GM12891 (cell line): Measurements from ENCODE around the gene ACTL7B.

Experiments used
- DNase-seq: peaks from one replicate; pipeline ENCODE4 v3.0.0; 2011; ENCODE audit warnings: low spot score; ENCODE audit not compliant: insufficient read length
- FAIRE-seq: peaks from 2 replicates; lab custom pipeline; 2011; peaks lifted over from hg19 to GRCh38; lab: Jason Lieb, UNC
- PAX5 ChIP-seq: IDR thresholded peaks from 2 replicates; pipeline ENCODE4 v1.6.1; 2011; ENCODE audit warnings: low read length, moderate library complexity, mild to moderate bottlenecking; ENCODE audit not compliant: insufficient read depth, severe bottlenecking
- POLR2A ChIP-seq: IDR thresholded peaks from 2 replicates; pipeline ENCODE4 v1.6.1; 2011; ENCODE audit warnings: low read depth, low read length, control low read depth
- POLR2AphosphoS5 ChIP-seq: IDR thresholded peaks from 2 replicates; pipeline ENCODE4 v1.6.1; 2011; ENCODE audit warnings: low read depth, low read length, control low read depth
- POU2F2 ChIP-seq: IDR thresholded peaks from 2 replicates; pipeline ENCODE4 v1.6.1; 2011; ENCODE audit warnings: low read depth, mild to moderate bottlenecking, control low read depth, low read length, moderate library complexity
- SPI1 ChIP-seq: IDR thresholded peaks from 2 replicates; pipeline ENCODE4 v1.6.1; 2011; ENCODE audit warnings: low read depth, low read length, control low read depth
- TAF1 ChIP-seq: IDR thresholded peaks from 2 replicates; pipeline ENCODE4 v1.6.1; 2011; ENCODE audit warnings: low read depth, low read length, control low read depth

Gene ACTL7B

DNA sequence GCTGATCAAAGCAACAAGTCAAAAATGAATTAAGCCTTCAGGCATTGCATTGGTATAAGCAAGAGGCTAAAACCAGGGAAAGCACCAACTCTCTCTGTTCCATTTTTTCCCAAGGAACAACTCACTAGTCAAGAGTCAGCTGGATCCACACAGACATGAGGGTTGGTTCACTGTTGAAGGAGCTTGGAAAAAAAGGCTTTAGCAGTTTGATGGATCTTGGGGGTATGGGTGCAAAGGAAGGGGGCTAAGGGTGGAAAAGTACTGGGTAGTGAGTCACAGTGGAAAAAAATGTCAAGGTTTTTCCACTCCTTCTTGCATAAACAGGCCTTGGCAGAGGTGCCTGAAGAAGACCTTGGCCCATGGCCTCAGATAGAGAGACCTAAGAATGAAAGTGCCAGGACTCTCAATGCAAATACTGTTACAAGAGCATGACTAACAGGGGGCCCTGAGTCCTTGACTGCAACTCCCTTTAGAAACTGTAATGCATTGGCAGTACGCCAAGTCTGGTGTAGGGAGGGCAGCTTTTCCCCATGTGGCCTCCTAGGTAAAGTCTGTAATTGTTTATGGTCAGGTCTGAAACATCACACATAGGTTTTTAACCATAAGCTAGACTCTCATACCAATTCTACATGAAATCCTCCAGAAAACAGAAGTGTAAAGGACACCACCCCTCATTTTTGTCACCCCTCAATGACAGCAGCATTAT, 30.0 kb upstream of the ACTL7B start:
- DNase-seq (peak; percentile 42), FAIRE-seq (peak; percentile 86)

DNA sequence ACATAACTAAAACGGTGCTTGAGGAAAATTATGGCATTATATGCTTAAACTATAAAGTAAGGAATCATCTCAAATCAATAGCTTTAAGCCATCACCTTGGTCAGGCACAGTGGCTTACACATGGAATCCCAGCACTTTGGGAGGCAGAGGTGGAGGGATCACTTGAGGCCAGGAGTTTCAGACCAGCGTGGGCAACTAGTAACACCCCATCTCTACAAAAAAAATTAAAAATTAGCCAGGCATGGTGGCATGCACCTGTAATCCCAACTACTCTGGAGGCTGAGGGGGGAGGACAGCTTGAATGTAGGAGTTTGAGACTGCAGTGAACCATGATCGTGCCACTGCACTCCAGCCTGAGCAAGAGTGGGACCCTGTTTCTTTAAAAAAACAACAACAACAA, 28.9 kb upstream of the ACTL7B start:
- TF ChIP-seq POLR2A (no peak), POU2F2 (no peak)
- DNase-seq (no peak), FAIRE-seq (no peak)

More for the DNA sequence above, 30.0 kb upstream of the ACTL7B start:
- TF ChIP-seq POLR2A (no peak), POU2F2 (peak; percentile 79), POLR2AphosphoS5 (0 out of 2 replicates have a peak, but pooled peaks have one; percentile 33), TAF1 (no peak), SPI1 (0 out of 2 replicates have a peak, but pooled peaks have one; percentile 10)

DNA sequence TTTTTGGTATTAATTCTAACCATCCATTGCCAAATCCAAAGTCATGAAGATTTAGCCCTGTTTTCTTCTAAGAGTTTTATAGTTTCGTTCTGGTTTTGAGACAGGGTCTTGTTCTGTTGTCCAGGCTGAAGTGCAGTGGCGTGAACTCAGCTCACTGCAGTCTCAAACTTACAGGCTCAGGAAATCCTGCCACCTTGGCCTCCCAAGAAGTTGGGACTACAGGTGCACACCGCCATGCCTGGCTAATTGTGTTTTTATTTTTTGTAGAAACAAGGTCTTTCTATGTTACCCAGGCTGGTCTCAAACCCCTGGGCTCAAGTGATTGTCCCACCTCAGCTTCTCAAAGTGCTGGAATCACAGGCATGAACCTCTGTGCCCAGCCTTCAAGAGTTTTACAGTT, 27.3 kb upstream of the ACTL7B start:
- FAIRE-seq, result no peak

DNA sequence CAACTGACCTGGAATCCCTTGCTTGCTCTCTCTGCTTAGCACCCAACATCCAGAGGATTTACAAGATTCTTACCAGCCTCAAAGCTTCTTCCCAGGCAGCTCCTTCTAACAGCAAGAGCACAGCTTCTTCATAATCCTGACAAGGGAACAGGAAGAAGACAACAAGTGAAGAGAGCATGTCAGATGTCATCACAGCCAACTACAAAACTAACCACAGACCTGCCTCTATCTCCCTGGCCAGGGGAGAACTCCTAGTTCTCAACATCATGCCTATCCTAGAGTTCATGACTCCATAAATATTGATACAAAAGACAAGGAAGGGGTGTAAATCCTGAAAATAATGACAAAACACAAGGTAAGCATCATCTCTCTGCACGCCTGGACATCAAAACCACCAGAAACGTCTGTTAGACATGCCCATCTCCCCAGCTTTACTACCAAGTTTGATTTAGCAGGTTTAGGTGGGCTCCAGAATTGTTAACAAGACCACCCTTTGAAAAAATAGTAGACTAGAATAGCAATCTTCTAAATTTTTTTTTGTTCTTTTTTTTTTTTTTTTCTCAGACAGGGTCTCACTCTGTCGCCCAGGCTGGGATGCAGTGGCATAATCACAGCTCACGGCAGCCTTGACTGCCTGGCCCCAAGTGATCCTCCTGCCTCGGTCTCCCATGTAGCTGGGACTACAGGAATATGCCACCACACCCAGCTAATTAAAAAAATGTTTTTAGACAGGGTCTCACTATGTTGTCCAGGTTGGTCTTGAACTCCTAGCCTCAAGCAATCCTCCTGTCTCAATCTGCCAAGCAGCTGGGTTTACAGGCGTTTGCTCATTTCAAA, 26.5 kb upstream of the ACTL7B start:
- FAIRE-seq (no peak), DNase-seq (no peak)
- no peak for TF ChIP-seq PAX5
- TF ChIP-seq POU2F2, result no peak
- TF ChIP-seq SPI1, result no peak
- no peak for TF ChIP-seq POLR2AphosphoS5
- no peak for TF ChIP-seq POLR2A
- TF ChIP-seq TAF1, result no peak

More for the DNA sequence above, 27.3 kb upstream of the ACTL7B start:
- DNase-seq, result no peak
- TF ChIP-seq SPI1, result no peak
- TF ChIP-seq PAX5, result no peak
- no peak for TF ChIP-seq TAF1
- TF ChIP-seq POLR2A, result no peak
- no peak for TF ChIP-seq POLR2AphosphoS5
- TF ChIP-seq POU2F2, result no peak

DNA sequence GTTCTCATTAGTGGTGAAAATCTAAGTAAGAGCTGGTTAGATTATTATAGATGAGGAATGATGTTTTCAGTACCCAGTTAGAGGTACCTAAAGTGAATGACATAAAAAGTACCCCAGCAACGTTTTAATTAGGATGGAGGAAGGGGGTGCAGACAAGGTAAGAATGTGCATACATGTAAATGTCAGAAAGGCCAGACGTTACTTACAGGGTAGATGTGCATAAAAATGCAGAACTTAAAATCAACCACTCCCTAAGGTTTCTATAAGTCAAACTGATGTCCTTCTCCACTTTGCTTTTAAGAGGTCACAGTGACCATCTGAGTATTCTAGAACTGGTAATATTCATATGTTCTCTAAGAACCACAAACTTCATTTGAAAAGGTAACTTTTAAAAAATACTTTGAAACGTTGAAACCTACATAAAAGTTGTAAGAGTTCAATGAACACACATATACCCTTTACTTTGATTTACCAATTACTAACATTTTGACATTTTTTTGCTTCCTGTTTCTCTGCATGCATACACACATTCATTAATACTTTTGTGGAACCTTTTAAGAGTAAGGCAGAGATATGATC, 25.0 kb upstream of the ACTL7B start:
- no peak for FAIRE-seq
- no peak for DNase-seq
- no peak for TF ChIP-seq POLR2A
- TF ChIP-seq TAF1, result no peak
- no peak for TF ChIP-seq POLR2AphosphoS5
- TF ChIP-seq SPI1, result no peak
- no peak for TF ChIP-seq POU2F2
- no peak for TF ChIP-seq PAX5

DNA sequence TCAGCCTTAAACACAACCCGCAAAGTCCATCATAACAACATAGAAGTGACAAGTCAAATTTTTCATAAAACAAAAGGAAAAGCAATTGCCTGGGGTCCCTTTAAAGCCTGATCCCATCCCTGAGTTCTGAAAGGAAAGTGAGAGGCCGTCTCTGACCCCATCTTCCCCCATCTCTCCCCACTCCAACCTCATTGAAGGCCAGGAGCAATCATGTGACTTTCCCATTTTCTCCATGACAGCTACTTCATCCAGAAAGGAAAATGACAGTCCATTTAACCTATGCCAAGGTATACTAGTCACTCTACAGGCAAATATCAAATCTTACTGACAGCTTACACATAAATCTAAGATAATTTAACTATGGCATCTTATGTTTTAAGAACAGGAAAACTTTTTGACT, 21.7 kb upstream of the ACTL7B start:
- TF ChIP-seq TAF1, result no peak
- no peak for TF ChIP-seq POLR2A
- TF ChIP-seq PAX5, result no peak
- no peak for TF ChIP-seq POLR2AphosphoS5
- no peak for TF ChIP-seq POU2F2
- TF ChIP-seq SPI1, result no peak
- DNase-seq, result no peak
- no peak for FAIRE-seq

DNA sequence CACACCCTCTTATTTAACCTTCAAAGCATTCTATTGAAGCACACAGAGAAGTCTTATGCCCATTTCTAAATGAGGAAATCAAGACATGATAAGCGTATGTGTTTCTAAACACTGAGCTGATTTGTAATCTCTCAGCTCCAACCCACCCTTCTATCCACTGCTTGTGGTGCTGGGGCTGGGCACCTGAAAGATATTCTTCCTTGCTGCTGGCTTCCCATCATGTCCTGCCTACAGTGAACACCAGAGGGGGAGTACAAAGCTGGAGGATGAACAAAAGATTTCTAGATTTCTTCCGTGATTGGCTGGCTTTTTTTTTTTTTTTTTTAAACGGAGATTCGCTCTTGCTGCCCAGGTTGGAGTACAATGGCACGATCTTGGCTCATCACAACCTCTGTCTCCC, 20.6 kb upstream of the ACTL7B start:
- DNase-seq, result no peak
- no peak for FAIRE-seq
- TF ChIP-seq POLR2AphosphoS5, result no peak
- TF ChIP-seq TAF1, result no peak
- TF ChIP-seq POU2F2, result no peak
- TF ChIP-seq PAX5, result no peak
- no peak for TF ChIP-seq SPI1
- TF ChIP-seq POLR2A, result no peak

DNA sequence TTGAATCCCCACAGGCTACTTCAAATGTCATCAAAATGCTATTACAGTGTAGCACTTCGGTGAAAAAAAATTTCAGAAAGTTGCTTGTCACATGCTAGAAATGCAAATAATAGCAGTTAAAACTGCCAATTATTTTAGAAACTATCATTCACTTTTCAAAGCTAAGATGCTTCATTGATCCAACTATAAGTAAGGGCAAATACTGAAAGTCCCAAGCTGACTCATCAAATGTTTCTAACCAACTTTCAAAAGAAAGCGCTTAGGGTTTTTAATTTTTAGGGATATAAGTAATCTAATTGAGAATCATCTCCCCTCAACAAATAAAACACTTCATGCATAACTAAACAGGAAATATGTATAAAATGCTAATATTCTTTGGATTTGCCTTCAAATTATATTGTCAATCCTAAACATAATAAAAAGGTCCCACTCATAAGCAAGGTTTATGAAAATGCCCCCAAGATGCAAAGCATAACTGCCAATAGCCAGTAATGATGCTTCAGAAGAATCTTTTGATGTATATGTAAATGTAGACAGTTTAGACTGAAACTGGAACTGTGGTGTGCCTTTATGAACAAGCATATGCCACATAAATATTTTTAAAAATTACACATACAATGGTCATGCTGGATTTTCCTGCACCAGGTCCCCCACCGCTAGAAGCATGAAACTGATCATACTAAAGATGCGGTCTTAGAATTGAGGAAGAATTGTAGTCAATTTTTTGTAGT, 18.4 kb upstream of the ACTL7B start:
- TF ChIP-seq POLR2AphosphoS5, result no peak
- TF ChIP-seq SPI1, result no peak
- FAIRE-seq (no peak), DNase-seq (no peak)

DNA sequence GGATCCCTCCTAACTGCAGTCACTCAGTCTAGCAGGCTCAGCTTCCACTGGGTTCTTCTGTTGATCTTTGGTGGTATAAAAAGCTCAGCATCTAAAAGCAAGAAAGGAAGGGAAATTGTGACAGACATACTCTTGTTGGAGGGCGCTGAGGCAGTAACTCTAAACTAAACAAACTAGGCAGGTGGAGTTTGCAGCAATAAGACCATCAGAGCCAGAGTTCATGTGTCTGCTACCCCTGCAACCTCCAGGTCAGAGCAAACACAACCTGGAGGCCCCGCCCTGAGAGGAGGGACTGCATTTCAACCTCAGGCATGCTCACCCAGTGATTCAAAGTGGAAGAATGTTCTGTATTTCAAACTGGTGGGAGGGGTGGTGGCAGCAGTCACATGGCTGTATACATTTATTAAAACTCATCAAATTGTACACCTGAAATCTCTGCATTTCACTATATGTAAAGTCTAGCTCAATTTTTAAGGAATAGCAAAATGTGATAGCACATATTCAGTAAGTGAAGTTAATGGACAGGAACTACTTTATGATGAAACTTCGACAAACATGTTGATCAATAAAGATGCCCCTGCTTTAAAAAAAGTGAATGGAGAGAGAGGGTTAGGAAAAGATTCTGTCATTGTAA, 13.4 kb upstream of the ACTL7B start:
- FAIRE-seq (no peak), DNase-seq (no peak)
- TF ChIP-seq POU2F2 (no peak), PAX5 (no peak), TAF1 (no peak), SPI1 (no peak), POLR2AphosphoS5 (no peak), POLR2A (no peak)
